ENCODE measurements around the gene ELFN2. TPM values are rescaled to one million over a fixed set of nuclear protein-coding genes. Genes with fewer than 3 reads are reported as not detected.

ELFN2 gene
- total RNA-seq, 1 donor from 2014 or later = not detected

DNA sequence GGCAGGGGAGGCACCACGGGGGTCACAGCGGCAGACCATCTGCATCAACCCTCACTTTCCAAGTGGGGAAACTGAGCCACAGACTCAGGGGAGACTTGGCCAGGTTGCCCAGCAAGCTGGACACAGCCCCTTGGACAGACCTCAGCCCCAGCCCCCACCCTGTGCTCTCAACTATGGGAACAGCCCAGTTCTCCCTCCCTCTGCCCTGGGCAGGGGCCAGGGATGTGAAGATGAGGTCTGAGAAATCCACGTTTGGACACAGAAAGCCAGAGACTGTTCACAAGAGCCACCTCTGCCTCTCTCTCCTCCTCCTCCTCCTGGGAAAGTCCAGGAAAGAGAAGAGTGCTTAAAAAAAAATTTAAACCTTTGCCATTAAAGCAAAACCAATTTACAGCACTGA lies 50.1 kb downstream of the ELFN2 start:
- CTCF ChIA-PET = no interaction called here
- ATAC-seq (ENCODE audit: low read depth) = no peak
- DNase-seq = no peak
- TF ChIP-seq, protein P1, sequence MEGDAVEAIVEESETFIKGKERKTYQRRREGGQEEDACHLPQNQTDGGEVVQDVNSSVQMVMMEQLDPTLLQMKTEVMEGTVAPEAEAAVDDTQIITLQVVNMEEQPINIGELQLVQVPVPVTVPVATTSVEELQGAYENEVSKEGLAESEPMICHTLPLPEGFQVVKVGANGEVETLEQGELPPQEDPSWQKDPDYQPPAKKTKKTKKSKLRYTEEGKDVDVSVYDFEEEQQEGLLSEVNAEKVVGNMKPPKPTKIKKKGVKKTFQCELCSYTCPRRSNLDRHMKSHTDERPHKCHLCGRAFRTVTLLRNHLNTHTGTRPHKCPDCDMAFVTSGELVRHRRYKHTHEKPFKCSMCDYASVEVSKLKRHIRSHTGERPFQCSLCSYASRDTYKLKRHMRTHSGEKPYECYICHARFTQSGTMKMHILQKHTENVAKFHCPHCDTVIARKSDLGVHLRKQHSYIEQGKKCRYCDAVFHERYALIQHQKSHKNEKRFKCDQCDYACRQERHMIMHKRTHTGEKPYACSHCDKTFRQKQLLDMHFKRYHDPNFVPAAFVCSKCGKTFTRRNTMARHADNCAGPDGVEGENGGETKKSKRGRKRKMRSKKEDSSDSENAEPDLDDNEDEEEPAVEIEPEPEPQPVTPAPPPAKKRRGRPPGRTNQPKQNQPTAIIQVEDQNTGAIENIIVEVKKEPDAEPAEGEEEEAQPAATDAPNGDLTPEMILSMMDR (IDR thresholded peaks at IDR 0.05) = no peak
- Mint-ChIP-seq H3K27me3 (peaks cover 31% of the 10 kb centered on the region), H3K4me1 (peaks cover 20% of the 10 kb centered on the region), H3K9me3 (no peaks in the 10 kb centered on the region), H3K27ac (no peak overlapping the region), H3K36me3 (ENCODE audit: low read depth) (no peaks in the 10 kb centered on the region), H3K4me3 (no peak overlapping the region)
- POLR2A ChIA-PET = no interaction called here
- intact Hi-C loops (cut with micrococcal nuclease) = no loop called here

DNA sequence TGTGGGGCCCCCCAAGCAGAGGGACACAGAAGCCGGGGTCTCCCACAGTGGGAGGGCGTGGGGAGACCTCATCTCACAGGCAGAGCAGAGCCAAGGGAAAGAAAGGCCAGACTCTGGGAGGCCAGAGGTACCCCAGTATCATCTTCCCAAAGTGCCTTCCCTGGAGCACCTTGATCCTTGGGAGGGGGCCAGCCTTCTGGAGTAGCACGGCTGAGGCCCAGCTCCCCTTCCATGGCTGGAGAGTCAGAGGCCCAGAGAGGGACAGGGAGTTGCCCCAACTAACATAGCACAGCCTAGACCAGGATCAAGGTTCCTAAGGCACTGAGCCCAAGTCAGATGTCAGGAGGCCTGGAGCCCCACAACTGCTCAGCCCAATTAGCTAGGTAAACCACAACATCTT lies 50.6 kb downstream of the ELFN2 start:
- Mint-ChIP-seq H3K36me3 (ENCODE audit: low read depth) (no peaks in the 10 kb centered on the region), H3K27me3 (peaks cover 29% of the 10 kb centered on the region)
- ATAC-seq (ENCODE audit: low read depth) = no peak

DNA sequence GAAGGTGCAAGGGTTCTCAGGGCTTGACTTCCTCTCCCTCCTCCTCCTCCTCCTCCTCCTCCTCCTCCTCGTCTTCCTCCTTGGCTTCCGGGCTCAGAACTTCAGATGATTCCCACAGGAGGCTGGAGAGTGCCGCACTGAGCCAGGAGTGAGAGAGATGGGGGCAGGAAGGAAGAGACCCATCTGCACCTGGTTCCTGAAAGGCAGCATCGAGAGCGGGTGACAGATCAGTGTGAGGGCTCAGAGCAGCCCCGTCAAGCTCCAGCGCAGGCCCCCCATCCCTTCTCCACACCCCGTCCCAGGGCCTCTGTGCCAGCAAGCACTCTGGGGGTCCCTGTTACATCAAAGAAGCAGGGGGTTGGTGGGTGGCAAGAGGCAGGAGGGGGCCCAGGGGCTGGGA lies 51.5 kb downstream of the ELFN2 start:
- no peaks in the 10 kb centered on the region for H3K36me3 Mint-ChIP-seq (ENCODE audit: low read depth)
- ATAC-seq (ENCODE audit: low read depth) (no peak), DNase-seq (no peak)
- H3K27me3 Mint-ChIP-seq = peaks cover 26% of the 10 kb centered on the region
- no peak overlapping the region for H3K4me3 Mint-ChIP-seq
- H3K9me3 Mint-ChIP-seq = no peaks in the 10 kb centered on the region
- TF ChIP-seq, protein P1 (IDR thresholded peaks at IDR 0.05) = no peak
- H3K27ac Mint-ChIP-seq = no peak overlapping the region
- H3K4me1 Mint-ChIP-seq = peaks cover 30% of the 10 kb centered on the region
- intact Hi-C loops (cut with micrococcal nuclease) = no loop called here
- CTCF ChIA-PET = no interaction called here
- POLR2A ChIA-PET = no interaction called here

More for the DNA sequence above, 50.6 kb downstream of the ELFN2 start:
- CTCF ChIA-PET = no interaction called here
- Mint-ChIP-seq H3K4me3 (no peak overlapping the region), H3K27ac (no peak overlapping the region), H3K9me3 (no peaks in the 10 kb centered on the region), H3K4me1 (peaks cover 21% of the 10 kb centered on the region)
- POLR2A ChIA-PET = no interaction called here
- intact Hi-C loops (cut with micrococcal nuclease) = no loop called here
- DNase-seq = no peak
- TF ChIP-seq, protein P1 (IDR thresholded peaks at IDR 0.05) = no peak

DNA sequence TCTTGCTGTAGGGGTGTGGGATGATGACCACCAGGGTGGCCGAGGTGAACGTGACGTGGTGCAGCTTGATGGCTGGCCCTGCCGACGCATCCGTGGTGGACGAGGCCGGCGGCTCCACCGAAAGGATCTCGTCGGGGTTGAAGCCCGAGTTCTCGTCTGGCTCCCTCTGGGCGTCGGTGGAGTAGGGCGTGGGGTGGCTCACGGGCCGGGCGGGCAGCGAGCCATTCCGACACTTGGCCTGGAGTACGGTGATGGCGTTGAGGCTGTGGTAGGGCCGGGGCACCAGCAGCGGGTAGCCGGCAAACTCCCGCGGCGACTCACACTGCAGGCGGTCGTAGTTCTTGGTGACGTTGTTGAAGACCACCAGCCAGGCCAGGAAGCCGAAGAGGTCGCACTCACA lies 52.7 kb downstream of the ELFN2 start:
- Mint-ChIP-seq H3K4me1 (peaks cover 42% of the 10 kb centered on the region), H3K9me3 (no peaks in the 10 kb centered on the region), H3K36me3 (ENCODE audit: low read depth) (no peaks in the 10 kb centered on the region), H3K27ac (no peak overlapping the region), H3K27me3 (peaks cover 23% of the 10 kb centered on the region), H3K4me3 (no peak overlapping the region)
- POLR2A ChIA-PET = no interaction called here
- TF ChIP-seq, protein P1 (IDR thresholded peaks at IDR 0.05) = no peak
- CTCF ChIA-PET = no interaction called here
- no peak for ATAC-seq (ENCODE audit: low read depth)
- DNase-seq = no peak
- intact Hi-C loops (cut with micrococcal nuclease) = no loop called here

DNA sequence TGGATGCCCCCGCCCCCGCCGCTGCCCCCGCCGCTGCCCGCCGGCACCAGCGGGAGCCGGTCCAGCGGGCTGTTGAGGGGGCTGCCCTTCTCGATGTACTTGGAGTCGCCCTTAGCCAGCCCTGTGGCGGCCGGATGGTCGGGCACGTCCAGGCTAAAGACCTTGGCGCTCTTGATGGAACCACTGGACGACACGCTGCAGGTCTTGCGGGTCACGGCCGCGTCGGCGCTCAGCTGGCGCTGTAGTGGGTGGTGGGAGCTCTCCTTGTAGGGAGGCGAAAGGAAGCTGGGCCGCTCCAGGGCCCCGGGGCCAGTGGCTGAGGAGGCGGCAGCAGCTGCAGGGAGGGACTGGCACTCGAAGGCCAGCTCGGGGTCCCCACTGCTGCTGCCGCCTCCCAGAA lies 53.8 kb downstream of the ELFN2 start:
- H3K27me3 Mint-ChIP-seq = peaks cover 17% of the 10 kb centered on the region
- H3K9me3 Mint-ChIP-seq = no peaks in the 10 kb centered on the region
- no peaks in the 10 kb centered on the region for H3K36me3 Mint-ChIP-seq (ENCODE audit: low read depth)
- H3K4me3 Mint-ChIP-seq = no peak overlapping the region
- intact Hi-C loops (cut with micrococcal nuclease) = no loop called here
- TF ChIP-seq, protein P1 (IDR thresholded peaks at IDR 0.05) = no peak
- peaks cover 46% of the 10 kb centered on the region for H3K4me1 Mint-ChIP-seq
- no peak overlapping the region for H3K27ac Mint-ChIP-seq
- POLR2A ChIA-PET = no interaction called here
- DNase-seq = no peak
- no peak for ATAC-seq (ENCODE audit: low read depth)
- CTCF ChIA-PET = no interaction called here
